ENCODE data around the gene SNX32.

The SNX32 gene

DNA sequence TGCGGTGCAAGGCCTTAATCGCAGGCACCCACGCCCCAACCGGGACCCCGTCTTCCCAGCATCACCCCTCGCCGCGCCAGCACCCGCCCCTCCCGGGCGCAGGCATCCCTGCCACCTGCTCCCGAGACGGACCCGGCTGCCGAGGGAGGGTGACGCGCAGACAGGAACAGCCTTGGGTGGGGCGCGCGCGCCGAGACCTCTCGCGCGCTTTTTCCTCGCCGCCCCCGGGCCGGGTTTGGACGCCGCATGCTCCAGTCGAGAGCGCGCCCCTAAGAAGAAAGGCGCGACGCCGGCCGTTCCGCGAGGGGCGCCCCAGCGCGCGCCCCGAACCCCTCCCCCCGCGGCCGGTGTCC, 23.7 kb downstream of the SNX32 start:
- DNase-seq (ENCODE audit: low spot score): peak; percentile 70

DNA sequence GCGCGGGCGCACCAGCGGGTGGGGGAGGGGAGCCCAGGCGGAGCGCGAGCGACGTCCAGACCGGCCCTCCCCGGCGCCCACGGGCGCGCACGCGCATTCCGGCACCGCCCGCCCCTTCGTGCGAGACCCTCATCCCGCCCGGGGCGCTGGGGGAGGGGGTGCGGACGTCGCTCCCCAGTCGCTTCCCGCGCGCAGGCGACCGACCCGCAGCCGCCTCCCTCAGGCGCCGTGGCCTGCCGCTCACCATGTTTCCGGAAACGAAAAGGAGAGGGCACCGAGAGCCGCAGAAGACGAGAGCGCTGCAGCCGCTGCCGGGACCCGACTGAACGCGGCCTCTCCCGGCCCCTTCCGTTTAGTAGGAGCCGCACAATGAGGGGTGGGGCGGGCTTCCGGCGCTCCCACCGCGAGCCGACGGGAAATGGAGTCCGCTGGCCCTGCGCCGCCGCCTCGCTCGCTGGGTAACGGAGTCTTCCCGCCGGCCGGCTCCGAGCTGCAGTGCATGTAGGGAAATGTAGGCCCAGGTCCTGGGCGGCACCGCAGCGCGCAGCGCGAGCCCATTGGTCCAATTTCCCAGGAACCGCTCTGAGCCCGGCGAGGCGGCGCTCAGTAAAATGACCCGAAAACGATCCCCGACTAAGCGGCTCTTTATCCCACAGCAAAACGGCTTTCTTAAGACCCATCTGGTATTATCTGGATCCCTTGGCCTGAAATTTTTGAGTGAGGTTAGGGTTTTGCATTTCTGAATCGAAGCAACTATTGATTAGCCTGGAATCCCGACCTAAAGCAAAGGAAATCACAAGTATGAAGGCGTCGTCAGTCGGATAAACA, 24.3 kb downstream of the SNX32 start, which contains the start of gene CFL1:
TSS of gene CFL1 (minus strand) at position 328 of the 828 bp plus-strand sequence. CDS start at position 247, 81 bp downstream.
- peak; percentile 98 for DNase-seq (ENCODE audit: low spot score)

DNA sequence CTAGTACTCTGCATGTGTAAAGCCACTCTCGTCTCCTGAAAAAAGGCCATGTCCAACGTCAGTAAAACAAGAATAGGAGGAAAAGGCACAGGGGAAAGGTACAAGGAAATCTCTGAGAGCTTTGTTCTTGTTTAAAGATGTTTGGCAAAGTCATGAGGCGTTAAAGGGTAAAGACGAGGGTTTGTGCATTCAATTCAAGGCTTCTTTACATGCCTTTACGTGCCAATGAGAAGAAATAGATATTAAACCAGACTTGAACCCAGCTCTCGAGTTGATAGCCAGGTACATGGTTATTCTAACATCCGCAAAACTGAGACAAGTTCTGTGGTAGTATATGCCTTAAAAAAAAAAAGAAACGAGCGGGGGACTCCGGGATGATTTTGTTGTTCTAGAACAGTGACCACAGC, 24.9 kb downstream of the SNX32 start:
- DNase-seq (ENCODE audit: low spot score): peak; percentile 75

DNA sequence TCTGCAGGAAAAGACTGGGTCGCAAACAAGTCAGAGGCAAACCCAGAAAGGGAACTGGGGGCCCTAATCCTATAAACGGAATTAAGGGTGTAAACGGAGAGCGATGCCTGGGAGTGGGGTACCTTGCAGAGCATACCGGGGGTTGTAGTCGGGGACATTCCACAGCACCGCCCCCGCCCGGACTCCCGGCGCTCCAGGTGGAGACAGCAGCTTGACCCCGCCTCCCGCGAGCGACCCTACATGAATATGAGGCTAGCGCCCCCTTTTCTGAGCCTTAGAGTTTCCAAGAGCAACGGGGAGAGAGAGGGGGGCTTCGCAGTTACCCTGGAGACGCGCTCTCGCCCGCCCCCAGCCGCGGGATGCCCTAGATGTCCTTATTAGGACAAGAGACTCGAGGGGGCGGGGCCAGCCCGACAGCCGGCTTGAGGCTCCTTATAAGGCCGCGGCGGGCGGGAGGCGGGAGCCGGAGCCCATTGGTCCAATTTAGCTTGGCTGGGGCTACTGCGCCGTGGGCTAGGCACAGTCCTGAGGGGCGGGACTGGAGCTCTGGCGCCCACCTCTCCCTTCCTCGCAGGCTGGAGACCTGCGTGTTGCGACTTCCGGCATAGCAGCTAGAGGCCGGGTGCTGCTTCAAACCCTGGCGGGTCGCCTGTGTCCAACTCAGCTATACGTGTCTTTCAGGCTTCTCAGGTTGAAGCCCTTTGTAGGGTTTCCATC, 25.5 kb downstream of the SNX32 start:
- DNase-seq (ENCODE audit: low spot score): peak; percentile 98

DNA sequence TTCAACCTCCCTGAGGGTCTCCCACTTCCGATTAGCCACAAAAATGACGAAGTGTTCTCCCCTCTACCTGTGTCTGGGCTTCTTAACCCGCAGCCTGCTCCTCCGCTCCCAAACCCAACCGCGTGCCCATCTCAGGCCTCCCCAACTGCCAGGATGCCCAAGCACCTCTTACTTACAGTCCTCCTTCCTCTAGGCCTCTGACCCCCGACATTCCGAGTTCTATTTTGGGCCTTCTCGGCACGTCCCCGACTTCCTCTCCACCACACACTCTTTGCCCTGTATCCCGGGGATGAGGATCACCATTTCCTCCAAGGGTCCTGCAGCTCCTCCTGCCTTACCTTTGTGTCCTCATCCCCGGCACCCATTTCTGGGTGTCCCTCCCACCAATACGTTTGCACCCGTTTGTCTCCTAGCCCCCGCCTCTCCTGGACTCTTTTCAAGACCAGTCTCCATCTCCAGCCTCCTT, 26.1 kb downstream of the SNX32 start:
- DNase-seq (ENCODE audit: low spot score): no peak

DNA sequence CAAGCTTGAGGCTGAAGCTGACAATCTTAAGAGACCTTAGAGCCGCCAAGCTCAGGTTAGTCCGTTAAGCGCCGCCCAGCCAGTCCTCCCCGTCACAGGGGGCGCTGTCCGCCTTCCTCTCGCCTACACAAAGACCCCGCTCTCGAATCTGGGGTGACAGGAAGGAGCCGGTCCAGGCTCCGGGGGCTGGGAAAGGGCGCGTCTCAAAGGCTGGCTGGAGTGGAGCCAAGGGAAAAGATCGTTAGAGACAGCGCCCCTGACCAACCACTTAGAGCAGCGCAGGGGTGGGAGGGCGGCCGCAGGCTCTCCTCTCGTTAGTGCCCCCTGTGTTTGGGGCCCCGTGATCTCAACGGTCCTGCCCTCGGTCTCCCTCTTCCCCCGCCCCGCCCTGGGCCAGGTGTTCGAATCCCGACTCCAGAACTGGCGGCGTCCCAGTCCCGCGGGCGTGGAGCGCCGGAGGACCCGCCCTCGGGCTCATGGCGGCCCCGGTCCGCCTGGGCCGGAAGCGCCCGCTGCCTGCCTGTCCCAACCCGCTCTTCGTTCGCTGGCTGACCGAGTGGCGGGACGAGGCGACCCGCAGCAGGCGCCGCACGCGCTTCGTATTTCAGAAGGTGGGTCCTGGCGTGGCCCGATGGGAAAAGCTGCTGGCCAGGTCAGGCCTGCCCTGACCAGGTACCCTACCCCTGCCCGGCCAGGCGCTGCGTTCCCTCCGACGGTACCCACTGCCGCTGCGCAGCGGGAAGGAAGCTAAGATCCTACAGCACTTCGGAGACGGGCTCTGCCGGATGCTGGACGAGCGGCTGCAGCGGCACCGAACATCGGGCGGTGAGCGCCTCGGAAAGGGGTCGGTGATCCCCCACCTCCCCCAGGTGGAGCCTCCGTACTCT, 26.8 kb downstream of the SNX32 start, which contains the start of gene MUS81:
TSS of gene MUS81 (plus strand) at position 156 of the 887 bp plus-strand sequence. CDS start at position 477, 321 bp downstream.
- peak; percentile 97 for DNase-seq (ENCODE audit: low spot score)

DNA sequence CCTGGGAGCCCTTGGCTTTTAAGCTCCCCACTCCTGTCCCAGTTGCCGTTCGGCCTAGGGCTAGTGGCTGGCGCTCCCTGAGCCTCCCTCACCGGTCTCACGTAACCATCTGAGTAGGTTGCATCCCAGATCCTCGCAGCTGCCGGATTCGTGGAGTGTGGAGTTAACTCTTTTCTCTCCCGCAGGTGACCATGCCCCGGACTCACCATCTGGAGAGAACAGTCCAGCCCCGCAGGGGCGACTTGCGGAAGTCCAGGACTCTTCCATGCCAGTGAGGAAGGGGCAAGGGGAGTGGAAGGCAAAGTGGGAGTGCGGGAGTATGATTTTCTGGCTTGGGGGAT, 27.4 kb downstream of the SNX32 start:
- DNase-seq (ENCODE audit: low spot score): no peak

DNA sequence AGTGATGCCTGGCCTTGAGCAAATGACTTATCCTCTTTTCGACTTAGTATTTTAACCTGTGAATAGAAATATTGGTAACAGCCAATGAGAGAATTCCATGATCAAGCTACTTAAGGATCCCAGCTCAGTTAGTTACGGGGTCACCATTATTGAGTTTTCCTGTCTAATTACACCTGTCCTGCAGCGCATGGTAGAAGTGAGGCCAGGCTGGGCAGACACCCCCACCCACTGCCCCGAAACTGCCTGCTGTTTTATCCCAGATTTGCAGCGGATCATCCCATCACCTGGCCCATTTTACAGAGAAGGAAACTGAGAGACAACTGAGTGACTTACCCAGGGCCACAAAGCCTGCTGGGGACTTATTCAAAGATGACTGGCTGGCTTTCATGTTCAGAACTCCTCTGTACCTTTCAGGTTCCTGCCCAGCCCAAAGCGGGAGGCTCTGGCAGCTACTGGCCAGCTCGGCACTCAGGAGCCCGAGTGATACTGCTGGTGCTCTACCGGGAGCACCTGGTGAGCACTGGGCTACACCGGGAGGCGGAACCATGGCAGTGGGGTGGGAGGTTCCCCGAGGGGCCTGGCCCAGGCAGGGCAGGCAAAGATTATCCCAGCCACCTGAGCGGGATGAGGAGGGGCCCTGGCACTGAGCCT, 27.9 kb downstream of the SNX32 start:
- DNase-seq (ENCODE audit: low spot score): no peak

DNA sequence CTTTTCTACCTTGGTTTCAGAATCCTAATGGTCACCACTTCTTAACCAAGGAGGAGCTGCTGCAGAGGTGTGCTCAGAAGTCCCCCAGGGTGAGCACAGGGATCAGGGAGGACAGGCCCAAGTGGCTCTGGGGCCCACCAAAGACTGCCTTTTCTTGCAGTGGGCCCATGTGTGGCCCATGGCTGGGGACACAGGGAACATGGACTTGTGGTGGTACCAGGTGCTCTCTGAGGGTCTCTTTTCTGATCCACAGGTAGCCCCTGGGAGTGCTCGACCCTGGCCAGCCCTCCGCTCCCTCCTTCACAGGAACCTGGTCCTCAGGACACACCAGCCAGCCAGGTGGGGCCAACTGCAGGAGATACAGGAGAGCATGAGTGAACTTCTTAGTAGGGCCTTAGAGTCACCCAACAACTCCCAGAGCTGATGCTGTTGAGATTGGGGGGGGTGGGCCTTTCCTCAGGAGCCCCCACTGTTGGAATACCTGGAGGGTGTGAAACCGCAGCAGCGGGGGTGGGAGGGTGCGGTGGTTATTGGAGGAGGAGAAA, 28.5 kb downstream of the SNX32 start:
- DNase-seq (ENCODE audit: low spot score): no peak

DNA sequence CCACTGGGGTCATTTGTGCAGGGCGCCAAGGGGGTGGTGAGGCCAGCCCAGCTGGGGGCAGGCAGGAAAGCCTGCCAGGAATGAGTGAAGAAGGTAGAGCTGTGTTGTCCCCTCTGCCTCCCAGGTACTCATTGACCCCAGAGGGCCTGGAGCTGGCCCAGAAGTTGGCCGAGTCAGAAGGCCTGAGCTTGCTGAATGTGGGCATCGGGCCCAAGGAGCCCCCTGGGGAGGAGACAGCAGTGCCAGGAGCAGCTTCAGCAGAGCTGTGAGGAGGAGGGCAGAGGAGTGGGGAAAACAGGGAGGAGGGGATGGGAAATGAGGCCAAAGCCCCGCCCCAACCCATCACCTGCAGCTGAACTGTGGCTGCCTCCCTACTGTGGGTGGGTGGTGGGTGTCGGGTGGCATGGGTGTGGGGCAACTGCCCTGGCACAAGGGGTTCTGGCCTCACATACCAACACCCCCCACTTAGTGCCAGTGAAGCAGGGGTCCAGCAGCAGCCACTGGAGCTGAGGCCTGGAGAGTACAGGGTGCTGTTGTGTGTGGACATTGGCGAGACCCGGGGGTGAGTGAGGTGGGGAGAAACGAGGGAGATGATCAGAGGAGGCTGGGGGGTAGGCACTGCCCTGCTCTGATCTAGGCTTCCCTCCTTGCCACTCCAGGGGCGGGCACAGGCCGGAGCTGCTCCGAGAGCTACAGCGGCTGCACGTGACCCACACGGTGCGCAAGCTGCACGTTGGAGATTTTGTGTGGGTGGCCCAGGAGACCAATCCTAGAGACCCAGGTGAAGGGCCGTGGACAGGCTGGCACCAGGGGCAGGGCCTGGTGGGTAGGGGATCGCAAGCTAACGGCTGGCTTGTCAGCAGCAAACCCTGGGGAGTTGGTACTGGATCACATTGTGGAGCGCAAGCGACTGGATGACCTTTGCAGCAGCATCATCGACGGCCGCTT, 29.5 kb downstream of the SNX32 start:
- no peak for DNase-seq (ENCODE audit: low spot score)

DNA sequence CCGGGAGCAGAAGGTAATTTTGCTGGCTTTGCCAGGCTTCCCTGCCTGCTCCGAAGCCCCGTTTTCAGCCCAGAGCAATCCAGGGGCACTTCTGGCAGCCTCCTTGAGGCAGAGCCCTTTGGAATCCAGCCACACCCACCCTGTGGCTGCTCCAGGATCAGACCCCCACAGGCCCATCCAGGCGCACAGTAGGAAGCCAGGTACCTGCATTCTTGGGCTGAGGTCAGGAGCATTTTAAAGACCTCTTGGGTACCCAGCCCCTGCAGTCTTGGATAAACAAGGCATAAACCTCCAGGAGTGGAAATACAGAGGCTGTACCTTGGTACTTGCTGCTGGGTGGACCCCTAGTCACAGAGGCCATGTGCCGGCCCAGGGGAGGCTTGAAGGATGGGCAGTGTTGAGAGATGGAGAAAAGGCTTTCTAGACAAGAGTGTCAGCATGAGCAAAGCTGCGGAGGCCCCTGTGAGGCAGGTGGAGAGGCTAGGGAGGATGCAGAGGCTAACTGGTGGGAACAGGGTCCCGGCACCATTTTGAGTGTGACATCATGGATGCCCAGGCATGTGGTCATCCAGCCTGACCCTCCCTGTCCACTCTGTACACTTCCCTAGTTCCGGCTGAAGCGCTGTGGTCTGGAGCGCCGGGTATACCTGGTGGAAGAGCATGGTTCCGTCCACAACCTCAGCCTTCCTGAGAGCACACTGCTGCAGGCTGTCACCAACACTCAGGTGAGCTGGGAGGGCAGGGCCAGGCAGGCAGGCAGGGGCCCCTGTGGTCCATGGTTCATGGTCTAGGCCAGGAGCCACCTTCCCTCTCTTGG, 30.3 kb downstream of the SNX32 start:
- DNase-seq (ENCODE audit: low spot score): no peak

DNA sequence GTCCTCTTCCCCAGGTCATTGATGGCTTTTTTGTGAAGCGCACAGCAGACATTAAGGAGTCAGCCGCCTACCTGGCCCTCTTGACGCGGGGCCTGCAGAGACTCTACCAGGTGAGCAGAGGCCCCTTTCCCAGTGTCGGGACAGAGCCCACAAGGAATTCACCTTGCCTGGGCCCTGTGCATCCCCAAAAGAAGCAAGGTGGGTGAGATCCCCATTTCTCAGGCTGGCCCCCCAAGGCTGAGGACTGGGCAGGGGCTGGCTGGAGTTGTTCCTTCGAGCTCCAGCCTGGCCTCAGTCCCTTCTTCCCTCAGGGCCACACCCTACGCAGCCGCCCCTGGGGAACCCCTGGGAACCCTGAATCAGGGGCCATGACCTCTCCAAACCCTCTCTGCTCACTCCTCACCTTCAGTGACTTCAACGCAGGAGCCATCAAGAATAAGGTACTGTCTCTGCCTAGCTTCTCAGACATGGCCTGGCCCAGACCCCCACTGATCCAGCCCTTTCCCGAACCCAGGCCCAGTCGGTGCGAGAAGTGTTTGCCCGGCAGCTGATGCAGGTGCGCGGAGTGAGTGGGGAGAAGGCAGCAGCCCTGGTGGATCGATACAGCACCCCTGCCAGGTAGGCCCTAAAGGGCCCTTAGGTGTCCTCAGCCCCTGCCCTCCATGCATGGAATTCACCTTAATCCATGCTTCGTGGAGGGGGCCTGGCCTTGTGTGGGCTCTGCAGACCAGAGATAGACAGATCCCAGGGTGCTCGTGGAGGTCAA, 31.1 kb downstream of the SNX32 start:
- no peak for DNase-seq (ENCODE audit: low spot score)

DNA sequence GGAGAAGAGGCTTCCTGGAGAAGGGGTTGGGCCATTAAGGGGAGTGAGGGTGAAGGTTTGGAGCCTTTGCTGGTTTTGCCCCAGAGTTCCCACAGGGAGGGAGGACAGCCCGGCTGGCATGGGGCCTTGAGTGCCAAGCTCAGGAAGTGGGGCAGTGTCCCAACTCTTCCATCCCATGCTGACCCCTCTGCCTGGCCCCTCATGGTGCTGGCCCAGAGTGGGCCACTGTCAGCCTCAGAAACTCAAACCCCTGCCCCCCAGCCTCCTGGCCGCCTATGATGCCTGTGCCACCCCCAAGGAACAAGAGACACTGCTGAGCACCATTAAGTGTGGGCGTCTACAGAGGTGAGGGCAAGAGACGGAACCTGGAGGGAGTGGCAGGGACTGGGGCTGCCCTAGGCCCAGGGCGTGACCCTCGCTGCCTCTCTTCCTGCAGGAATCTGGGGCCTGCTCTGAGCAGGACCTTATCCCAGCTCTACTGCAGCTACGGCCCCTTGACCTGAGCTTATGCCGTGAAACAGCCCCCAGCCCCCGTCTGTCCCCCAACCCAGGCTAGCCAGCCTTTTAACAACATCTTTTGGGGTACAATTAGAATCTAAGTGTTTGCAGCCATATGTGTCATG, 31.9 kb downstream of the SNX32 start:
- DNase-seq (ENCODE audit: low spot score): no peak

DNA sequence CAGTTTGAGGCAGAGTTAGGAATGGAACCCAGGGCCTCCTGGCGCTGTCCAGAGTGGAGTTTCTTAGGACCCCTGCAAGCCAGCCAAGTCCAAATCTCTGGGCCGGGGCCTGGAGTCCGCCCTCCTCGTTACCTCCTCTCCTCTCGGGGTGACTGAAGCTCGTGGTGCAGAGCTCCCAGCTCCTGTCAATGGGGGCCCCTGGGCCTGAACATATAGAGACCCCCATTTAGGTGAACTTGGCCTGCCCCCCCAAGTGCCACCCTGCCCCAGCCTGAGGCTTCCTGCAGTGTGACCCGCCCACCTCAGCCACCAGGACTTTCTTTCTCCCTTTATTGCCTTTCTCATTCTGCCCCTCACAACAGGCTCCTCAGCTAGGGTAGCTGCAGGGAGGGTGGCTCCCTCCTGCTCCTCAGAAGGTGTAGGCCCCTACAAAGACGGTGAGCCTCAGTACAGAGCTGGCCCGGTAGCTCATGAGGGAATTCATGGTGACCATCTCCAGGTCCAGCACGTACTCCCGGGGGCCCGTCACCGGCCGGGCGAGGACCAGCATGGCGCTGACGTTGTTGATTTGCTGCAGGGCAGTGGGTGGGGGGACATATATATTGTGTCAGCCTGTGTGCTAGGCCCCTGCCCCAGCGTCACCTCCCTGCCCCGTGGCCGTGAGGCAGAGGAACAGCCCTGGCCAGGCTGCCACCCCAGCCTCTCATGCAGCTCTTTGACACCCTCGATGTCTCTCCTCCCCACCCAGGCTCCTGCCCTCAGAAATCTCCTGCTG, 32.9 kb downstream of the SNX32 start:
- DNase-seq (ENCODE audit: low spot score): no peak

DNA sequence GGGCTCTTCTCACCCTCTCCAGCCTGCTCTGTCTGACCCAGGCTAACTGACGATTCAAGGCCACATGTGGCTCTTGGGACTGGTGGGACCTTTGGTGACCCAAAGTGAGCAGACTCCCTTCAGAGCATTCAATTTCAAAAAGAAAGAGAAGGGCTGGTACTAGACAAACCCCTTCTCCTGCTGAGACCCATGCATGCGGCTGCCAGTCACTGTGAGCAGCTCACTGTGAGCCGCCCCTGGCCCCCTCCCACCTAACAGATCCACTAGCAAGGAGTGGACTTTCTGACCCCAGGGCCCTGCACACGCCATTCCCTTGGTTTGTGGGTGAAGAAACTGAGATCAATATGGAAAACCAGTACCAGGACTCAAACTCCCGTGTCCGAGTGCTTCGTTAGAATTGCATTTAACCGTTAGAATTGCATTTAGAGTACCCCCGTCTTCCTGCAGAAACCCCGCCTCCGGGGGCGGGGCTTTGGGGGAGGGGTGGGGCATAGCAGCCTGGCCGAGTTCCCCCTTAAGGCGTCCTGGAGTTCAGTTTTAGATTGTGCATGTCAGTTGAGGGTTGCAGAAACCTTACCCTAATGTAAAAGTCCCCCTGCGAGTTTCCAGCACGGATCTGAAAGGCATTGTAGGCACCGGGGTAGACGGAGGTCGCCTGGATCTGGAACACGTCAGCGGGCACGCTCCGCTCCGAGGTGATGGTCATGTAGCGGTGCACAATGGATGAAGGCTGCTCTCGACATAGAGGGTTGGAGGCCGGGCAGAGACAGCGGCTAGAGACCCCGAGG, 33.7 kb downstream of the SNX32 start:
- DNase-seq (ENCODE audit: low spot score): peak; percentile 61

DNA sequence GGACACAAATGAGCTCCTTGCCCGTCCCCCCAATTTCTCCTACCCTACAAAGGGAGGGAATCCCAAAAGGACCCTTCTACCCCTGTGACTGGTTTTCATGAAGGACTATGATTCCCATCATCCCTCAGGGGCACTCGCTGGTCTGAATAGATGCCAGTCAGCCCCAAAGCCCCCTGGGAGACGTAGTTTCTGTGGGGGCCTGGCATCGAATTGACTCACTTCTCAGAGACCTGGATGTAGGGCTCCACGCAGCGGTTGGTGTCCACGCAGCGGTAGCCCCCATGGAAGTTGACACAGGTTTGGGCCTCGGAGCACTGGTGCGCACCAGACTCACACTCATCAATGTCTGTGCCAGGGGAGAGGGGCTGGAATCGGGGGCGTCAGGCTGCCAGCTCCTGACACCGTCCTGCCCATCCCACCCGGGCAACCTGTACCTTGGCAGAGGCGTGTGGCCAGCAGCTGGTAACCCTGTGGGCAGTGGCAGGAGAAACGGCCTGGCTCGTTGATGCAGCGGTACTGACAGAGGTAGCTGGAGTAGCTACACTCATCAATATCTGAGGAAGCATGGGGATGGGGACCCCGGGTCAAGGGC, 34.4 kb downstream of the SNX32 start:
- peak; percentile 40 for DNase-seq (ENCODE audit: low spot score)
